A549 (cell line): Measurements from ENCODE around the gene NR3C1. TPM values are rescaled to one million over a fixed set of nuclear protein-coding genes. Genes with fewer than 3 reads are reported as not detected.

ENCODE experiments used
- ATAC-seq, 2 experiments: fragments of 200-7000 bp in 1 of 2; fragments of >200 bp in 1 of 2; cut with Nextera tagmentation in 1 of 2; cut with Tn5 transposase in 1 of 2; 3 replicates each; pipeline versions ENCODE4 v1.8.0 to v1.9.1; 2018 to 2020; ENCODE audit warnings: mild to moderate bottlenecking in 1 of 2, moderate library complexity in 1 of 2
- CTCF ChIA-PET: fragments of 300-600 bp; sonication (Branson Sonifier 250); formaldehyde crosslinking; extraction: SDS; loops from one replicate; lab custom pipeline; 2021; ENCODE audit warnings: antibody characterized with exemption, inconsistent platforms; lab: Yijun Ruan, JAX
- POLR2A ChIA-PET: fragments of 350-600 bp; formaldehyde crosslinking; extraction: SDS; loops from one replicate; lab custom pipeline; 2021; ENCODE audit warnings: antibody characterized with exemption, inconsistent platforms; lab: Yijun Ruan, JAX
- DNase-seq, 2 experiments: peaks; one replicate each; pipeline versions ENCODE4 v3.0.0 to v3.0.0-alpha.2; 2011 to 2016; ENCODE audit warnings: low read depth in 1 of 2, low spot score in 1 of 2
- FAIRE-seq: peaks from 2 replicates; lab custom pipeline; 2011; peaks lifted over from hg19 to GRCh38; lab: Jason Lieb, UNC
- H3K27ac ChIP-seq, 2 experiments: fragments of >200 bp; sonication (Bioruptor Twin); formaldehyde crosslinking; 3 replicates each; pipeline ENCODE4 v1.5.1; 2016 to 2017
- H3K4me1 ChIP-seq: fragments of >200 bp; sonication (Bioruptor Twin); formaldehyde crosslinking; 3 replicates; pipeline ENCODE4 v1.6.1; 2016
- H3K4me2 ChIP-seq: fragments of >200 bp; sonication (Bioruptor Twin); formaldehyde crosslinking; 3 replicates; pipeline ENCODE4 v1.6.1; 2016
- H3K4me3 ChIP-seq: fragments of >200 bp; sonication (Bioruptor Twin); formaldehyde crosslinking; 3 replicates; pipeline ENCODE4 v1.5.1; 2016
- H3K9me3 ChIP-seq: fragments of >200 bp; sonication (Bioruptor Twin); formaldehyde crosslinking; 3 replicates; pipeline ENCODE4 v1.6.1; 2016
- ATOH8 ChIP-seq: fragments of 250-450 bp; sonication (Bioruptor Pico); IDR thresholded peaks from 2 replicates; pipeline ENCODE4 v1.5.0; 2020; ENCODE audit warnings: low read depth, mild to moderate bottlenecking, moderate library complexity
- CEBPB ChIP-seq, 2 experiments: fragments of >200 bp in 1 of 2; sonication (Bioruptor Twin) in 1 of 2; formaldehyde crosslinking in 1 of 2; IDR thresholded peaks; 2 replicates each; pipeline ENCODE4 v1.6.1; 2012 to 2016
- CHD2 ChIP-seq: fragments of 150-350 bp; IDR thresholded peaks from 2 replicates; pipeline ENCODE4 v1.6.1; 2014; ENCODE audit warnings: low read length; ENCODE audit not compliant: partially characterized antibody
- CHD4 ChIP-seq: fragments of 200-600 bp; sonication (generic); IDR thresholded peaks from 2 replicates; pipeline ENCODE4 v1.6.1; 2016; ENCODE audit warnings: antibody characterized with exemption, mild to moderate bottlenecking, borderline replicate concordance
- FOSB ChIP-seq: fragments of 250-450 bp; sonication (Bioruptor Pico); IDR thresholded peaks from 2 replicates; pipeline ENCODE4 v1.5.0; 2020; ENCODE audit warnings: mild to moderate bottlenecking, moderate library complexity
- FOSL2 ChIP-seq, 2 experiments: fragments of 450-650 bp in 1 of 2; fragments of >200 bp in 1 of 2; sonication (Bioruptor Twin) in 1 of 2; formaldehyde crosslinking; IDR thresholded peaks; 2 replicates each; pipeline versions ENCODE4 v1.5.0 to v1.6.1; 2016 to 2020; ENCODE audit warnings: mild to moderate bottlenecking in 1 of 2, moderate library complexity in 1 of 2
- GATA3 ChIP-seq: IDR thresholded peaks from 2 replicates; pipeline ENCODE4 v1.6.1; 2012; ENCODE audit warnings: borderline replicate concordance
- HOXA7 ChIP-seq: fragments of 250-450 bp; sonication (Bioruptor Pico); IDR thresholded peaks from 2 replicates; pipeline ENCODE4 v1.5.0; 2020; ENCODE audit warnings: mild to moderate bottlenecking, moderate library complexity
- HOXB13 ChIP-seq: fragments of 250-450 bp; sonication (Bioruptor Pico); IDR thresholded peaks from 2 replicates; pipeline ENCODE4 v1.5.0; 2020; ENCODE audit warnings: low read depth, mild to moderate bottlenecking, moderate library complexity
- MAFK ChIP-seq: fragments of 450-650 bp; IDR thresholded peaks from 2 replicates; pipeline ENCODE4 v1.6.1; 2014; ENCODE audit not compliant: partially characterized antibody
- MAZ ChIP-seq: fragments of 150-350 bp; IDR thresholded peaks from 2 replicates; pipeline ENCODE4 v1.6.1; 2014; ENCODE audit warnings: antibody characterized with exemption, low read depth, low read length, borderline replicate concordance
- NFE2L2 ChIP-seq: fragments of 150-350 bp; conservative IDR thresholded peaks from 2 replicates; pipeline ENCODE4 v1.6.1; 2014; ENCODE audit warnings: low read length
- PBX3 ChIP-seq: IDR thresholded peaks from 2 replicates; pipeline ENCODE4 v1.6.1; 2012
- POLR2AphosphoS2 ChIP-seq: conservative IDR thresholded peaks from 2 replicates; pipeline ENCODE4 v1.6.1; 2012; ENCODE audit warnings: low read length, improper control_type of control experiment, inconsistent platforms
- RARB ChIP-seq: fragments of 250-450 bp; sonication (Bioruptor Pico); IDR thresholded peaks from 2 replicates; pipeline ENCODE4 v1.8.0; 2021; ENCODE audit warnings: mild to moderate bottlenecking, moderate library complexity
- ZFP36 ChIP-seq: fragments of 450-650 bp; IDR thresholded peaks from 2 replicates; pipeline ENCODE4 v1.6.1; 2014; ENCODE audit warnings: borderline replicate concordance; ENCODE audit not compliant: partially characterized antibody
- WGBS: methylation state at CpG from one replicate; pipeline ENCODE4 v1.1.6; 2017; ENCODE audit errors: missing lambda C conversion rate; 5-methylcytosine and 5-hydroxymethylcytosine counted together
- polyA plus RNA-seq, 4 experiments: library from polyadenylated mRNA; depleted of rRNA in 3 of 4; stranded (reverse); fragments of >200 nt; fragmentation: RNase III in 1 of 4; extraction: RNeasy Plus Mini Kit Qiagen cat#74134 plus additional on column Dnase treatment in 1 of 4; gene quantifications; 2 replicates in 3 of 4; 3 replicates in 1 of 4; pipeline ENCODE4 v1.2.3, GENCODE V29; 2011 to 2017
- TF ChIP-seq, protein P1 (sequence below): fragments of >200 bp; sonication (Bioruptor Twin); formaldehyde crosslinking; IDR thresholded peaks from 3 replicates; pipeline ENCODE4 v1.6.1; 2016
- TF ChIP-seq, protein P2 (sequence below): IDR thresholded peaks from 2 replicates; pipeline ENCODE4 v1.6.1; 2012; ENCODE audit warnings: low read depth, borderline replicate concordance
- TF ChIP-seq, protein P3 (sequence below): fragments of >200 bp; sonication (Bioruptor Twin); formaldehyde crosslinking; IDR thresholded peaks from 3 replicates; pipeline ENCODE4 v1.5.1; 2016

Gene NR3C1
- polyA plus RNA-seq, 2 of the 4 experiments (the other 2 are of a cell fraction), result 46.5 to 73.0 TPM

DNA sequence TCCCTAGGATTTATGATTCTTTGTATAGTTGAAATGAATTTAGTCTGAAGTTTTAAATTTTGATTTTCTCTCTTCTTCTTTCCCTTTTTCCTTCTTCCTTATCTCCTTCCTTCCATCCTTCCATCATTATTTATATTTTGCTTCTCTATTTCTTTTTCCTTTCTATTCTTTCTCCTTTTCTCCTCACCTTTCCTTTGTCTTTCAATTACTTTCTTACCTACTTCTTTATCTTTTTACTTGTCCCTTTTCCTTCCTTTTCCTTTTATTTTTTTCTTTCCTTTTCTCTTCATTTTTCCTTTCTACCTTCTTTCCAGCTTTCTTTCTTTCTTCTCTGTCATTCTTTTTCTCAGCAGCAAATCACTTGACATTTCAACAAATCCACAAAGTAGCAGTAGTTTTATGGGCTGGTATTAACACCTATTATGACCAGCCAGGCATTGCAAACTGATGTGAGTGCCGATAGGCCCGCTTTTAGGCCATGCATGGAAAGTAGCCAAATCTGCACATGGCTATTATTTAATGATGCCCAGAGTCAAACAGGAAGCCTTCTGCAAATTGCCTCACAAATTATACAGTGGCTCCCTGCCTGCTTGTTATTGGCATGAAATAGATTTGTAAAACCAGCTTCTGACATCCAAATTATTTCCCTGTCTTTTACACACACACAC is 37.1 kb upstream of the NR3C1 start:
- FAIRE-seq, result no peak
- H3K4me1 ChIP-seq, result peaks cover 17% of the 10 kb centered on the region
- TF ChIP-seq HOXA7 (no peak), HOXB13 (CRISPR knock-in tag) (no peak), RARB (CRISPR knock-in tag) (no peak), NFE2L2 (no peak), ZFP36 (no peak), PBX3 (no peak), CHD2 (no peak), CEBPB (IDR thresholded peaks at IDR 0.05) (no peak), POLR2AphosphoS2 (no peak)
- TF ChIP-seq, protein P1, sequence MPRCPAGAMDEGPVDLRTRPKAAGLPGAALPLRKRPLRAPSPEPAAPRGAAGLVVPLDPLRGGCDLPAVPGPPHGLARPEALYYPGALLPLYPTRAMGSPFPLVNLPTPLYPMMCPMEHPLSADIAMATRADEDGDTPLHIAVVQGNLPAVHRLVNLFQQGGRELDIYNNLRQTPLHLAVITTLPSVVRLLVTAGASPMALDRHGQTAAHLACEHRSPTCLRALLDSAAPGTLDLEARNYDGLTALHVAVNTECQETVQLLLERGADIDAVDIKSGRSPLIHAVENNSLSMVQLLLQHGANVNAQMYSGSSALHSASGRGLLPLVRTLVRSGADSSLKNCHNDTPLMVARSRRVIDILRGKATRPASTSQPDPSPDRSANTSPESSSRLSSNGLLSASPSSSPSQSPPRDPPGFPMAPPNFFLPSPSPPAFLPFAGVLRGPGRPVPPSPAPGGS, result no peak
- no peak for ATAC-seq
- CTCF ChIA-PET, result interaction anchor here (0.9 kb wide), 1 partner anchor 18 kb away, joined by 5 read pairs; no protein-coding TSS in a partner anchor
- 77% methylated on average over 2 of the region's 2 CpGs for WGBS
- H3K4me2 ChIP-seq, result no peak overlapping the region
- no peak overlapping the region for H3K27ac ChIP-seq
- POLR2A ChIA-PET, result no interaction called here
- DNase-seq, result no peak
- no peaks in the 10 kb centered on the region for H3K9me3 ChIP-seq
- no peak overlapping the region for H3K4me3 ChIP-seq

- WGBS, result 89% methylated on average over 4 of the region's 4 CpGs
- FAIRE-seq (no peak), DNase-seq (no peak), ATAC-seq (no peak; a peak in 1 of 6 replicates)
- Histone ChIP-seq H3K9me3 (no peaks in the 10 kb centered on the region), H3K4me1 (peaks cover 44% of the 10 kb centered on the region), H3K4me2 (peak overlapping the region; percentile 27; the same call in 1 of the 3 replicates), H3K27ac (peak overlapping the region in 1 of 2 experiments; percentile 53; a peak in 3 of 6 replicates), H3K4me3 (no peak overlapping the region)
- ChIA-PET CTCF (no interaction called here), POLR2A (no interaction called here)
- TF ChIP-seq, protein P2, sequence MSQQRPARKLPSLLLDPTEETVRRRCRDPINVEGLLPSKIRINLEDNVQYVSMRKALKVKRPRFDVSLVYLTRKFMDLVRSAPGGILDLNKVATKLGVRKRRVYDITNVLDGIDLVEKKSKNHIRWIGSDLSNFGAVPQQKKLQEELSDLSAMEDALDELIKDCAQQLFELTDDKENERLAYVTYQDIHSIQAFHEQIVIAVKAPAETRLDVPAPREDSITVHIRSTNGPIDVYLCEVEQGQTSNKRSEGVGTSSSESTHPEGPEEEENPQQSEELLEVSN, result no peak
- TF ChIP-seq MAZ, result no peak
Observed at GRCh38 chr5:143437666-143438273, 34.3 kb upstream of the NR3C1 start.

DNA sequence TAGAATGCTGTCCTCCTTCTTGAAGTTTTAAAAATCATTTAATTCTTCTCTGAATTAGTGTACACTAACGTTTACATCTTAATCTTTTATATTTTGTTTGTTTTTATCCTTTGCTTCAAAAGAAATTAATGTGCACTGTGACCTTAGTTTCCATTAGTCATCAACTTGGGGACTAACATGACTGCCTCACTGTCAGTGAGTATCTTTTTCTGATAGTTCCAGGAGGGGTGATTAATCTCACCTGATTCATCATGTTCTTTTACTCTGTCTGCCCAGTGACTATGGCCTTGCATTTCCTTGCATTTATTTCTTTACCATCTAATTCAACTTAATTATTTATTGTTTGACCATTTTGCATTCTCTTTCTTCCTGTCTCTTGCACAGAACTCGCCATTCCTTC is 33.4 kb upstream of the NR3C1 start:
- H3K9me3 ChIP-seq, result no peaks in the 10 kb centered on the region
- H3K27ac ChIP-seq, result peak overlapping the region in 1 of 2 experiments; percentile 53; a peak in 3 of 6 replicates
- FAIRE-seq (no peak), ATAC-seq (no peak), DNase-seq (peak in 1 of 2 experiments; percentile 24)
- no peak overlapping the region for H3K4me3 ChIP-seq
- peaks cover 53% of the 10 kb centered on the region for H3K4me1 ChIP-seq
- 41% methylated on average over 2 of the region's 2 CpGs for WGBS
- ChIA-PET POLR2A (no interaction called here), CTCF (no interaction called here)
- peak overlapping the region; percentile 27 for H3K4me2 ChIP-seq
- TF ChIP-seq, protein P3, sequence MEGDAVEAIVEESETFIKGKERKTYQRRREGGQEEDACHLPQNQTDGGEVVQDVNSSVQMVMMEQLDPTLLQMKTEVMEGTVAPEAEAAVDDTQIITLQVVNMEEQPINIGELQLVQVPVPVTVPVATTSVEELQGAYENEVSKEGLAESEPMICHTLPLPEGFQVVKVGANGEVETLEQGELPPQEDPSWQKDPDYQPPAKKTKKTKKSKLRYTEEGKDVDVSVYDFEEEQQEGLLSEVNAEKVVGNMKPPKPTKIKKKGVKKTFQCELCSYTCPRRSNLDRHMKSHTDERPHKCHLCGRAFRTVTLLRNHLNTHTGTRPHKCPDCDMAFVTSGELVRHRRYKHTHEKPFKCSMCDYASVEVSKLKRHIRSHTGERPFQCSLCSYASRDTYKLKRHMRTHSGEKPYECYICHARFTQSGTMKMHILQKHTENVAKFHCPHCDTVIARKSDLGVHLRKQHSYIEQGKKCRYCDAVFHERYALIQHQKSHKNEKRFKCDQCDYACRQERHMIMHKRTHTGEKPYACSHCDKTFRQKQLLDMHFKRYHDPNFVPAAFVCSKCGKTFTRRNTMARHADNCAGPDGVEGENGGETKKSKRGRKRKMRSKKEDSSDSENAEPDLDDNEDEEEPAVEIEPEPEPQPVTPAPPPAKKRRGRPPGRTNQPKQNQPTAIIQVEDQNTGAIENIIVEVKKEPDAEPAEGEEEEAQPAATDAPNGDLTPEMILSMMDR, result no peak
- TF ChIP-seq CHD4, result no peak
- TF ChIP-seq FOSL2 (IDR thresholded peaks at IDR 0.05), result 0 out of 2 replicates have a peak, but pooled peaks have one; percentile 32
- peak; percentile 56 for TF ChIP-seq FOSL2 (CRISPR knock-in tag; IDR thresholded peaks at IDR 0.05)
- no peak for TF ChIP-seq FOSB
- TF ChIP-seq ATOH8, result no peak
- peak; percentile 41 for TF ChIP-seq MAFK
- no peak for TF ChIP-seq GATA3
- no peak for TF ChIP-seq ZFP36
